ENCODE data around the gene NMUR1. TPM values are rescaled to one million over a fixed set of nuclear protein-coding genes. Genes with fewer than 3 reads are reported as not detected.
A peak's percentile ranks its signal among the peaks of the same experiment; 100 is the strongest.

The NMUR1 gene
- total RNA-seq, 2 donors from 2014 or later = 0.30 to 0.45 TPM

GRCh38 chr2:231568098-231568784 is 38.0 kb upstream of the NMUR1 start:
- Histone ChIP-seq H3K4me3 (no peak overlapping the region), H3K4me1 (no peaks in the 10 kb centered on the region), H3K9ac (ENCODE audit: low read depth in 2 of 2, low read length in 2 of 2) (no peak overlapping the region), H3K27me3 (no peaks in the 10 kb centered on the region), H3K9me3 (no peaks in the 10 kb centered on the region), H3K36me3 (no peaks in the 10 kb centered on the region), H3K27ac (no peak overlapping the region)
- TF ChIP-seq CTCF (IDR thresholded peaks at IDR 0.05) = no peak
- DNase-seq = no peak
- intact Hi-C loops (cut with DNase I) = loop anchor here (10.0 kb wide), 1 partner anchor 147 kb away; no protein-coding TSS in a partner anchor

GRCh38 chr2:231567159-231567558 is 36.9 kb upstream of the NMUR1 start:
- no peak overlapping the region for H3K9ac ChIP-seq (ENCODE audit: low read depth in 2 of 2, low read length in 2 of 2)
- H3K36me3 ChIP-seq = no peaks in the 10 kb centered on the region
- H3K9me3 ChIP-seq = no peaks in the 10 kb centered on the region
- DNase-seq = no peak
- no peak overlapping the region for H3K27ac ChIP-seq
- no peaks in the 10 kb centered on the region for H3K27me3 ChIP-seq
- no peak for TF ChIP-seq CTCF (IDR thresholded peaks at IDR 0.05)
- intact Hi-C loops (cut with DNase I) = loop anchor here (10.0 kb wide), 1 partner anchor 148 kb away; no protein-coding TSS in a partner anchor
- no peaks in the 10 kb centered on the region for H3K4me1 ChIP-seq
- H3K4me3 ChIP-seq = no peak overlapping the region

GRCh38 chr2:231565887-231566594 is 35.8 kb upstream of the NMUR1 start:
- TF ChIP-seq CTCF (IDR thresholded peaks at IDR 0.05) = no peak
- Histone ChIP-seq H3K27ac (no peak overlapping the region), H3K36me3 (no peaks in the 10 kb centered on the region), H3K27me3 (no peaks in the 10 kb centered on the region), H3K4me1 (no peaks in the 10 kb centered on the region), H3K9me3 (no peaks in the 10 kb centered on the region), H3K9ac (ENCODE audit: low read depth in 2 of 2, low read length in 2 of 2) (no peak overlapping the region), H3K4me3 (no peak overlapping the region)
- intact Hi-C loops (cut with DNase I) = loop anchor here (2.0 to 10.0 kb wide), 2 partner anchors 35 to 149 kb away; no protein-coding TSS in a partner anchor
- no peak for DNase-seq

GRCh38 chr2:231563378-231563961 is 33.2 kb upstream of the NMUR1 start:
- H3K36me3 ChIP-seq = no peaks in the 10 kb centered on the region
- H3K27me3 ChIP-seq = no peaks in the 10 kb centered on the region
- H3K9ac ChIP-seq (ENCODE audit: low read depth in 2 of 2, low read length in 2 of 2) = no peak overlapping the region
- H3K27ac ChIP-seq = no peak overlapping the region
- intact Hi-C loops (cut with DNase I) = loop anchor here (10.0 kb wide), 1 partner anchor 151 kb away; no protein-coding TSS in a partner anchor
- H3K9me3 ChIP-seq = no peaks in the 10 kb centered on the region
- no peaks in the 10 kb centered on the region for H3K4me1 ChIP-seq
- TF ChIP-seq CTCF (IDR thresholded peaks at IDR 0.05) = peak; percentile 49
- H3K4me3 ChIP-seq = no peak overlapping the region
- DNase-seq = peak; percentile 38

GRCh38 chr2:231557571-231558217 is 27.4 kb upstream of the NMUR1 start:
- Histone ChIP-seq H3K9ac (ENCODE audit: low read depth in 2 of 2, low read length in 2 of 2) (no peak overlapping the region), H3K27me3 (no peaks in the 10 kb centered on the region), H3K27ac (peak overlapping the region; percentile 44), H3K36me3 (no peaks in the 10 kb centered on the region), H3K4me1 (no peaks in the 10 kb centered on the region), H3K9me3 (no peaks in the 10 kb centered on the region), H3K4me3 (no peak overlapping the region)
- intact Hi-C loops (cut with DNase I) = loop anchor here (5.0 to 10.0 kb wide), 2 partner anchors 35 to 73 kb away; no protein-coding TSS in a partner anchor
- TF ChIP-seq CTCF (IDR thresholded peaks at IDR 0.05) = peak; percentile 64
- peak; percentile 63 for DNase-seq
